GM21723 (cell line): Measurements from ENCODE around the gene PPFIA2.
A peak's percentile ranks its signal among the peaks of the same experiment; 100 is the strongest.
"Not testable (repeated sequence)": the region's sequence is repeated elsewhere in the genome, so short reads cannot be mapped to it uniquely, and the experiment has no call there.

ENCODE experiments used
- ATAC-seq: cut with Tn5 transposase; IDR thresholded peaks from one replicate; pipeline ENCODE4 v1.9.1; 2021; ENCODE audit warnings: mild to moderate bottlenecking, moderate library complexity; ENCODE audit not compliant: unreplicated experiment

Gene PPFIA2

GRCh38 chr12:81670759-81671158 lies 88.4 kb downstream of the PPFIA2 start:
- ATAC-seq = no peak

DNA sequence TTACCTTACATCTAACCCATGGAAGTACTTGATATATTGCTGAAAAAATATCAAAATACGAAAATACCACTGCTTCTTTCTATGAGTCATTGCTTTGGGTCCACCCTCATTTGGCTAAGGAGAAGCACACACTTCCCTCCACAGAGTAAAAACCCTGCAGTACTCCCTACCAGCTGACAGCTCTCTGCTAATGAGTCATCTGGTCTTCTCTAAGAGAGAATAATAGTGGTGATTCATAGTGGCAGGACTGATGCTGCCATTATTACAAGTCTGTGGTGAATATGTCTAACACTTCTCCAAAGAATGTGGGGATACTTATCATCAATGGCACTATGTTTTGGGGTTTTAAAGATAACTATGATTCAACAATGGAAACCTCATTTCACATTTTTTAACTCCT lies 90.7 kb downstream of the PPFIA2 start:
- ATAC-seq = peak; percentile 83

DNA sequence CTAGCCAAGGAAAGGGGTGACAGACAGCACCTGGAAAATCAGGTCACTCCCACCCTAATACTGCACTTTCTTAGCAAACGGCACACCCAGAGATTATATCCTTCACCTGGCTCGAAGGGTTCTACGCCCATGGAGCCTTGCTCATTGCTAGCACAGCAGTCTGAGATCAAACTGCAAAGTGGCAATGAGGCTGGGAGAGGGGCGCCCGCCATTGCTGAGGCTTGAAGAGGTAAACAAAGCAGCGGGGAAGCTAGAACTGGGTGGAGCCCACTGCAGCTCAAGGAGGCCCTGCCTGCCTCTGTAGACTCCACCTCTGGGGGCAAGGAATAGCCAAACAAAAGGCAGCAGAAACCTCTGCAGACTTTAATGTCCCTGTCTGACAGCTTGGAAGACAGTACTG lies 99.8 kb downstream of the PPFIA2 start:
- not testable (repeated sequence) for ATAC-seq

- peak; percentile 59 for ATAC-seq
Measured at GRCh38 chr12:81644503-81644902, 114.6 kb downstream of the PPFIA2 start.

DNA sequence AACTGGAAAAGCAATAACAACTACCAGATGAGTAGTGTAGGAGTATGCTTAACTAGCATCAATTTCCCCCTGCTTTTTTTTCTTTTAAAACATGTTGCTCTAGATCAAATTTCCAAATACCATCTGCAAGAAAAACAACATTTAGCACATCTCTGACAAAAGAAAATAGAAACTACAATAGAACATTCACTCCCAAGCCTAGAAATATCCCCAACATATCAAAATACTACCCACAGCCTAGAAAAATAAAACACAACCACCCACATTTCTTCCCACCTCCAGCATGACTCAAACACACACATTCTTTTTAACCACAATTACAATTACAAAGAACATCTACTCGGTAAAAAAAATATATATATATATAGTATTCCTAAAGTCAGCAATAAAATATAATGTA lies 120.0 kb downstream of the PPFIA2 start:
- ATAC-seq = no peak

DNA sequence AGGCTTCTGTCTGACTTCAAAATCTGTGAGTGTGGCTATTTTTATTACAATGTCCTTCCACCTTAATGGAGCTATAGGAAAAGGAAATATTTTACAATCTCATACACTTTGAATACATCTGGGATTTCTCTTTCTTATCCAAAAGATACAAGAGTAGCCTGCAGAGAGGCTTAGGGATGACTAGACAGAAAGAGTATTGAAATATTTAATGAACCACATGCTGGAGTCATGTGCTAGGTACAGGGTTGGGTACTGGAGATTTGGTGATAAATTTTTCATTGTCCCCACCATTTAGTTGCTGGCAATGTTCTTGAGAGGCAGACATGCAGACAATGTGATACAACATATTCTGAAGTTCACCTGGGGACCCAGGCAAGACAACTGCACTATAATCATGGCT lies 126.0 kb downstream of the PPFIA2 start:
- no peak for ATAC-seq

GRCh38 chr12:81627336-81628189 lies 131.6 kb downstream of the PPFIA2 start:
- ATAC-seq = no peak

- ATAC-seq = no peak
Measured at GRCh38 chr12:81626406-81626805, 132.7 kb downstream of the PPFIA2 start.

GRCh38 chr12:81617915-81618314 lies 141.2 kb downstream of the PPFIA2 start:
- no peak for ATAC-seq

DNA sequence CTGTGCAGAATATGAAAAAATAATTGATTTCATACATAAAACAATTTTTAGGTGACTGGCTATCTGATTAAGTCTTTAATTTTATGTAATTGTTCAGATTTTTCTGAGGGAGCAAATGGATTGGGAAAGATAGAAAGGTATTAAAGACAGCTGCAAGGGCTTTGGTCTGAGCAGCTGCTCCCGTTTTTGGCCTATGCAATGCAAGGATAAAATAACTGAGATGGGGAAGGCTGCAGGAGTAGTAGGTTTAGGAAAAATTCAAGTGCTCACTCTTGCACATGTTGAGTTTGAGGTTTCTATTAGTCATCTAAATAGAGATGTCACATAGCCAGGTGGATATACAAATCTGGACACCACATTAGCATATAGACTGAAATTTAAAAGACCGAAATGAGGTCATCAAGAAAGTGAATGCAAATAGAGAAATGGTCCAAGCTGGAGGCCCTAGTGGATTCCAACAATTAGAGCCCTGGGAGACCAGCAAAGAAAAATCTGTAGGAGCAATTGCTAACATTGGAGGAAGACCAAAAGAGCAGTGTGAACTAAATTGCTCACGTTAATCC lies 144.0 kb downstream of the PPFIA2 start:
- ATAC-seq = no peak

DNA sequence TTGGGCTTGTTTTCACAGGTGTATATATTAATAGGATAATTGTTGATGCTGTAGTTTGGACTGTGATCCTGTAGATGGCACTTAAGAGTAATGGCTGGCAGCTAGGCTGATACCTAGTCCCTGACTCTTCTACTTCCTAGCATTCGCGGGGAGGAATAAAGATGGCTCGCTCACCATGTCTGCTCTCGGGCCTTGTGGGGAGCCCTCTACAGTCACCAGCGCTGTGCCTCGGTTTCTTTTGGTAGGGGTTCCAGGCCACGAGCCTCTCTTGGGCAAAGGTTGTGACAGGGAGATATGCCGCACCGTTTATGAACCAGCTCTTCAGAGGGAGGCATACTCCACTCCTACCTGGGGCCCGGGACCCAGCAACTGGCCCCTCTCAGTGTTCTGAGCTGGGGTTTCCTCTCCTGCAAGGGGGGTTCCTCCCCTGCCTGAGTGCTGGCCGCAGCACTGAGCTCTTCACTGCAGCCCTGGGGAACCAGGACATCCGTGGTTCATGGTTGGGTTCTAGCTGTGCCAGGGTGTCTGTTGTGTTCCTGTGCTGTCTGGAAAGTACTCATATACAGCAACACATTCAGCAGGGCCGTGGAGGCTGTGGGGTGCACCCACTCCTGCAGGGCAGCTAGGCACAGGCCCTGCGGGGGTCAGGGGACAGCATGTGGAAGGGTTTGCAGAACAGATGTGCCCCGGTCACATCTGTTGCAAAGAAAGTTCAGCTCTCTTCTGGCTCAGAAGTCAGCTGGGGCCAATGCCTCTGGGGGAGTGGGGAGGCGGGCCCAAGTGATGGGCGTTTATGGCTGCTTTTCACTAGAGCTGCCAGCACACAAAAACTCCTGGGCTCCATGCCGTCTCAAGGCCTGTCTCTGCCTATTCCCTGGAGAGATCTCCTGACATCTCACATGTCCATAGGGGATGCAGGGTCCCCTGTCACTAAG lies 147.9 kb downstream of the PPFIA2 start:
- no peak for ATAC-seq

- no peak for ATAC-seq
Measured at GRCh38 chr12:81597928-81598604, 161.1 kb downstream of the PPFIA2 start.

GRCh38 chr12:81596558-81596957 lies 162.6 kb downstream of the PPFIA2 start:
- no peak for ATAC-seq

- no peak for ATAC-seq
Measured at GRCh38 chr12:81591256-81591655, 167.9 kb downstream of the PPFIA2 start.

DNA sequence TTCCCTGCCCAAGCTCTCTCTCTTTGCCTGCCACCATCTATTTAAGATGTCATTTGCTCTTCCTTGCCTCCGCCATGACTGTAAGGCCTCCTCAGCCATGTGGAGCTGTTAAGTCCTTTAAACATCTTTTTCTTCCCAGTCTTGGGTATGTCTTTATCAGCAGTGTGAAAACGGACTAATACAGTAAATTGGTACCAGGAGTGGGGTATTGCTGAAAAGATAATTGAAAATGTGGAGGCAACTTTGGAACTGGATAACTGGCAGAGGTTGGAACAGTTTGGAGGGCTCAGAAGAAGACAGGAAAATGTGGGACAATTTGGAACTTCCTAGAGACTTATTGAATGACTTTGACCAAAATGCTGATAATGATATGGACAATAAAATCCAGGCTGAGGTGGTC lies 168.4 kb downstream of the PPFIA2 start:
- ATAC-seq = not testable (repeated sequence)

DNA sequence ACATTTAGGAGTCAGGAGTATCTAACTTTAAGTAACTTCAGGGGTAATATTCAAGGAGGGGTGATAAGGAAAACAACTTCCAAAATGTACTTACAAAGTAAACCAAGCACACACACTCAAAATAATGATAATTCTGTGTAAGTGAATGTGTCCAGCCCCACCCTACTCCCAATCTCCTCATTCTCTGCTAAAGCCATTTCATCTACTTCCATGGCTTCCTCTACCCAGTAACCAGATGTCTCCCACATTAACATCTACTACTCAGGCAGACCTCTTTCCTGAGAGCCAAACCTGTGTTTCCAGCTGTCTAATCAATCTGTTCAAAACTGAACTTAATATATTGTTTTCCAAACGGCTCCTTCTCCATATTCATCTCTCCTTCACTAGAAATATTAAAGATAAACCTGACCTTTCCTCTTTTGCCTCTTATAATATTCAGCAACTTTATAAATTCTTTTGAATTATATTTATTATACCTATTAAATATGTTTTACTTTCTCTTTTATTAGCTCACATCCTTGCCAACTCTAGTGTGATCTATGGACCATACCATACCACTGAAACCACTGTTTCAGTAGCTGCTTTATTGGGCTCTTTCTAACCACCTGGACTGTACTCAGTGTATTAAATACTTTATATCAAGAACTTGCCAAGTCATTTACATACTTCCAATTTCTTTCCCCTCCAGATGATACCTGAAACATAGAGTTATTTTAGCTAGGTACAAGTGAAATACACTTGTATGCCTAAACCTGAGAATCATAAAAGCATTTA lies 170.7 kb downstream of the PPFIA2 start:
- no peak for ATAC-seq

DNA sequence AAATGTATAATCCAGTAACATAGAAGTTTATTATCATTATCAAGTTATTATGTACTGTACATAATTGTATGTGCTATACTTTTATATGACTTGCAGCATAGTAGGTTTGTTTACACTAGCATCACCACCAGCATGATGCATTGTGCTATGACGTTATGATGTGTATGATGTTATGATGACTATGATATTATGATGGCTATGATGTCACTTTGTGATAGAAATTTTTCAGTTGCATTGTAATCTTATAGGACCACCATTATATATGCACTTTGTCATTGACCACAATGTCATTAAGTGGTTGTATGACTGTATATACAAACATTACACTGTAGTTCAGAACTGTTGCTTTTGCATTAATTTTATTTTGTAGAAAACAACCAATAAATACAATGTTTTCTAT lies 173.4 kb downstream of the PPFIA2 start:
- ATAC-seq = no peak

DNA sequence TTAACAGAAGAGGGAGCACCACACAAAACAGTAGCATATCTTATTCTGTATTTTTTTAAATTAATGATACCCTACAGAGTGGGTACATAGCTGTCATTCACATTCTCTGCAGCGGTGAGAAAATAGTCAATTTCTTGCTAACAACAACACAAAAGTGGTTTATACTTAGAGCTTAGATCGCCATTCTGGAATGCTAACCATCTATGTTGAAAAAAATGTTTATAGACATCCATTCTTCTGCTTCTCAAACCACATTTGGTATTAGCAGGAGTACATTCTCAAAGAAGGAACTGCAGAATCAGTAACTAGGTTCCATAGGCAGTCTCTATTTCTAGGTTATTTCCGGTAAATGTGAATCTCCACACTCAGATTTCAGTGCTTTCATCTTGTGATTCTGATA lies 185.9 kb downstream of the PPFIA2 start:
- no peak for ATAC-seq

DNA sequence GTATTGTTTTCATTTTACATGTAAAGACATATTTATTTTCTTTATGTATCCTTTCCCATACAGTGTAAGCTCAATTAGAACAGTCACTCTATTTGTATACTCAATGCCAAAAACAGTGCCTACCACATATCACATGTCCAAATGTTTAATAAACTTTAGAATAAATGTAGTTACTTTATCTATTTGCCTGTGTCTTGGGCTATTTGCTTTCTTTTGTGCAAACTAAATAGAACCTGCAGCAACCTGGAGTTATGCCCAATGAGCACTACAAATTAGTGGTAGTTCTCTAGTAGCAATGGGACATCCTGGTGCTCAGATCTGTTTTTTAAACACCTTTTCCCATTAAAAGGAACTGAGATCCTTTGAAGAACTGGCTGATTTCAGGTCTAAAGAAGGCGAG lies 186.7 kb downstream of the PPFIA2 start:
- ATAC-seq = no peak

GRCh38 chr12:81570234-81570633 lies 188.9 kb downstream of the PPFIA2 start:
- ATAC-seq = no peak
